Medulla oblongata (tissue), 1 donor: ENCODE measurements around the gene PSME3IP1.
A peak's percentile ranks its signal among the peaks of the same experiment; 100 is the strongest.

Experiments used
- DNase-seq: peaks from one replicate; pipeline ENCODE4 v3.0.0-alpha.2; 2015; ENCODE audit errors: extremely low spot score

Gene PSME3IP1

GRCh38 chr16:57145046-57146021, 40.5 kb downstream of the PSME3IP1 start:
- DNase-seq = no peak

DNA sequence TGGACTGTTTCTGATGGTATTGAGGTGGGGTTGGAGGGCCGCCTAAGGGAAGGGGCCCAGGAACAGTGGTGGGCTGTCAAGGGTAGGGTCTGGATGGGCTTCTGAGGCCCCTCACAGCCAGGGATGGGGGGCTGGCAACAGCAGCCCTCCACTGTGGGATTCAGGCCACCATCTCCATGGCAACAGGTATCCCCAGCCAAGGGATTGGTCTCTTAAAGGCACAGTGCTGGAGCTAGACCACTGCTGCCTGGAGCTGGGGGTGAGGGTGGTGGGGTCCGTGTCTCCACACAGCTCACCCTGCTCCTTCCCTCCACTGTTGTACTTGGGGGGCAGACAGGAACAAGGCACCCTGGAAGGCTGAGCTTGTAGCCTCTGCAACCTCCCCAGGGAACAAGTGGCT, 41.8 kb downstream of the PSME3IP1 start:
- no peak for DNase-seq

- peak; percentile 95 for DNase-seq
Observed at GRCh38 chr16:57143149-57143921, 42.5 kb downstream of the PSME3IP1 start.

DNA sequence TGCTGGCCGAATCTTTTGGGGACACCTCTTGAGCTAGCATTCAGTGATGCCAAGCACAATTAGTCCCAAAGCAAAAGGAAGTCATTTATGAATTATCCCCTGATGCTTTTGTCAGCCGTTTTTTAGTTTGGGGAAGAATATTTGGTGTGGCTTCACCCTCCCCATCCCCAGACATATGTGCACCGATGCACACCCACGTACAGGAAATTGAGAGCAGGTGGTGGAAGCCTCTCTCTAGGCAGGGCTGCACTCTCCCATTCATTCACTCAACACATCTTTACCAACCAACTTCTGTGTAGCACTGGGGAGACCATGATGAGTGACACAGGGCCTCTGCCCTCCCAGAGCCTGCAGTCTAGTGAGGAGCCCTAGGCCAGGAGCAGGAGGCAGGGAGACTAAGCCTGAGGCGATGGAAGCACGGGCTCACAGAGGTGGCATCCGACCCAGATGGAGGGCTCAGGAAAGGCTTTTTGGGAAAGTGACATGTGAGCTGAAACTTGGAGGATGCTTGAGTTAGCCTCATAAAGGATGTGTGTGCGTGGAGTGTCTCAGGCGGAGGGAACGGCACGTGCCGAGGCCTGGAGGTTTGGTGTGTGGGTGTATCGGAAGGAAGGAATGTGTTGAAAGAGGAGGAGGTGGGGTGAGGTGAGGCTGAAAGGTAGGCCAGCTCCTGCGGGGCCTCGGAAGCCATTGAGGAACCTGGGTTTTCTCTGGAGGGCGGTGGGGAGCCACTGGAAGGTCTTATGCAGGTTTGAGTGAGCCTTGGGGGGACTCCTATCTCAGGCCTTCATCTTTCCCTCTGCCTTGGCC, 43.8 kb downstream of the PSME3IP1 start:
- DNase-seq = no peak

- no peak for DNase-seq
Observed at GRCh38 chr16:57140931-57141668, 44.7 kb downstream of the PSME3IP1 start.

- DNase-seq = no peak
Observed at GRCh38 chr16:57138281-57138935, 47.4 kb downstream of the PSME3IP1 start.

DNA sequence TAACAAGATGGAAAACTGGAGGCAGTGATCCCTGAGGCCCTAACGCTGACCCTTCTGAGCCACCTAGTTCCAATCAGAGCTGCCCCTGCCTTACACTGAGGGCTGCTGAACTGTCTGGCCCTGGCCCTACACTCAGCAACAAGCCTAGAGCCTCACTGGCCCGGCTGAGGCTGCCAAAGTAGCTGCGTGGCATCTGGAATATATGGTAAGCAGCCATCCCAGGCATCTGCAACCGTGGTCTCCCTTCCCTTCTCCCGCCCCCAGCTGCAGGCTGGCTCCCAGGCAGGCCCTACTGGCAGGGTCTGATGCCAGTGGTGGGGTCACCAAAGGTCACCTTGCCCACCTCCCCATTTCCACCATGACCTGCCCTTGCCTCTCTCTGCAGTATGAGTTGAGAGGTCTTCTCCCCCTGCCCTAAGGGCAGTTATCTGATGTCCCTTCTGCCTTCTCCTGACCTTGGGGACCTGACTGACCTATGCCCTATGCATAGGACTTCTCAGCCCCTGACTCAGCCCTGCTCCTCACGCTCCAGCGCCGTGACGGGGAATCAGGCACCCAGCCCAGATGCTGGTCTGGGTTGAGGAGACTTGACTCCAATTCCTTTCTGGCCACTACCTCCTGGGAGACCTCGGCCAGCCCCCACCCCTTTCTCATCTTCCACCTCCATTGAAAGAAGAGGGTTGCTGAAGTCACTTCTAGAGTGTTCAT, 48.1 kb downstream of the PSME3IP1 start:
- no peak for DNase-seq

DNA sequence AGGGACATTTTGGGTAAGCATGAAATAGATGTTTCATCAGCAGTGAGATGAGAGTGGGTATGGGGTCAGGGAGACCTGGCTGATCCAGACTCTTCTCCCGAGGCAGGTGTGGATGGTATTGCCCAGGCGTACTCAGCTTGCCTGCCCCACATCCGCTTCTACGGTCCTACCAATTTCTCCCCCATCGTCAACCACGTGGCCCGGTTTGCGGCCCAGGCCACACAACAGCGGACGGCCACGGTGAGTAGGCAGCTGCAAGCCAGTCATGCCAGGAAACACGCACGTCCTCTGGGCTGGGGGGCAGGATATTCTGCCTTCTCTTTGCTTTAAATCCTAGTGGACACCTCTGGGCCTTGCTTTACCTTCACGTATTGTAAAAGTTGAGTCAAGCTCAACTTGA, 48.8 kb downstream of the PSME3IP1 start:
- no peak for DNase-seq

- no peak for DNase-seq
Observed at GRCh38 chr16:57134982-57135381, 50.9 kb downstream of the PSME3IP1 start.

- no peak for DNase-seq
Observed at GRCh38 chr16:57133886-57134285, 52.0 kb downstream of the PSME3IP1 start.

DNA sequence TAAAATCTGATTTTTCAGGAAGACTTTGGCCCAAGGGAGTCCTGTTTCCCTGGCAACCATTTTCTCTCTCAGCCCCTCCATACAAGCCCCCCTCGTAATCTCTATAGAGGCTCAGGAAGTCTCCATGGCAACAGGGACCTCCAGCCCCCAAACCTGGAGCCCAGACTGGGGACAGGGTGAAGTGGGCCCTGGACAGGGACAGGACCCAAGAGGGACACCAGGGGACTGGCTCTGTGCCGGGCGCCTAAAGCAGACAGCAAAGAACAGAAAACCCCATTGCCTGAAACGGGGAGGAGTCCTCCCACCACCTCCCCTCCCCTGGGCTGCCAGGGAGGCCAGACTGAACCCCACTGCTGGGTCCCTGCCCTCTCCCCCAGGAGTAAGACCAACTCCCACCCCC, 52.8 kb downstream of the PSME3IP1 start:
- DNase-seq = no peak

DNA sequence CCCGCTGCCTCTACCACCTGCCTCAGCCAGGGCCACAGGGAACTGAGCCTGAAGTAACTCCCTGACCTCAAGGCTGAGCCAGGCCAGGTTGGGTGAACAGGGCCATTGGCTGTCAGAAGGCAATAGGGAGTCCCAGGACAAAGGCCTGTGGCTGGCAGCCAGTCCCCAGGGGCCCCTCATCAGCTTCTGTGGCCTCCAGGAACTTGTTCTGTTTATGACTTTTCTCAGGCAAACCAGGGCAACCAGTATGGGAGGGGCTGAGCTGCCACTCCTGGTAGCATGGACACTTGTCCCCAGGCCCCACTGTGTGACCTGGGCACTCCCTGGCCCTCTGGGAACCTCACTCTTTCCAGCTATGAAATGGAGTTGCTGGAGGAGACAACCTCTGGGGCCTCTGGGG, 53.4 kb downstream of the PSME3IP1 start:
- no peak for DNase-seq

DNA sequence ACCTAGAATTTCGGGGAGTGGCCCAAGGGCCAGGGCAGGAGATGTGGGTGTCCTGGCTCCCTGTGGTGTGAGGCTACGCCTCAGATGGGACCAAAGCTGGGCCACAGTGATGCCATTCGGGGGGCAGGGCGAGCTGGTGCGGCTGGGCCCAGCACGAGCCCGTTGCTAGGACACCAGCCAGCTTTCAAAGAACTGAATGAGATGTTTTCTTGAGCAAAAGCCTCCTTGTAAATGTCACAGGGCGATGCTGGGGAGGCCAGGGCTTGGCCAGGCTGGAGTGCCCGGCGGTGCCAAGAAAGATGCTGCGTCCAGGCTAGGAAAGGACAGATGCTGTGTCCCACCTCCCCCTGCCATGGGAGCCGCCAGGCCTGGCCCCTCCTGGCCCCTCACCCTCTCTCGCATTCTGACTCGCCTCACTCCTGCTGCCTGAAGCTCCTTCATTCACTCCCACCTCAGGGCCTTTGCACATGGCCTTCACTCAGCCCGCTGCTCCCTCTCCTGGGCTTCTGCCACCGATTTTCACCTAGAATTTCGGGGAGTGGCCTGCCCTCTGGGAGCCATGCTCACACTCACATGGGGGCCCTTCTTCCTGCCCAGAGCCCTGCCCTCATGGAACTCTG, 54.4 kb downstream of the PSME3IP1 start:
- DNase-seq = peak; percentile 95

- DNase-seq = no peak
Observed at GRCh38 chr16:57130950-57131321, 54.9 kb downstream of the PSME3IP1 start.

- no peak for DNase-seq
Observed at GRCh38 chr16:57128771-57129389, 57.0 kb downstream of the PSME3IP1 start.

- DNase-seq = no peak
Observed at GRCh38 chr16:57127836-57128235, 58.0 kb downstream of the PSME3IP1 start.

DNA sequence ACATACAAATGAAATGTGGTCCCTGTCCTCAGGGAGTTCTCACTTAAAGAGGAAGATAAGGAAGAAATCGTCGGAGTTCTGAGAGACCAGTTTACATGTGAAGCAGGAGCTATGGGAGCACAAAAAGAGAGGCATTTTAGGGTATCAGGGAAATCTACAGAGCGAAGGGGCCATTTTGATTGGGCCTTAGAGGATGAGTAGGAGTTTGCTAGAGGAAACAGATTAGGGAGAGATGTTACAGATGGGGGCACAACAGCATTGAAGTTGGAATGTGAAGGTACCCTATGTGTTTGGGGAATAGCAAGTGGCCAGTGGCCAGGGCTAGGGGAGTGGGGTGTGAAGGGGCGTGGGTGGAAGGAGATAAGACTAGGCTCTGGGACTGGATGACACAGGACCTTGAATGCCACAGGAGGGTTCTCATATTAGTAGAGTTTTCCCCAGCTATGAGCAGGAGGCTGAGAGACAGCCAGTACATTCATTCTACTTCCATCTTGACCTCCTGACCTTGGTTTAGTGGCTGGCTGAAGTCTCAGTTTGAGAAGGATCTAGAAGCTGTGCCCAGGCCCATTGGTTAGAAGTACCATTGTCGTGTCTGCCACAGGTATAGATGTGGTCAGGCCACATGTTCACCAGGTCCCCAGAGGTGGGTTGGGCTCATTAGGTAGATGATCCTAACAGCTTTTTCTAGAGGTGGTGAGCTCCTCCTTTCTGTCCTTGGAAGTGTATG, 58.6 kb downstream of the PSME3IP1 start:
- DNase-seq = no peak

- no peak for DNase-seq
Observed at GRCh38 chr16:57126411-57126810, 59.4 kb downstream of the PSME3IP1 start.

DNA sequence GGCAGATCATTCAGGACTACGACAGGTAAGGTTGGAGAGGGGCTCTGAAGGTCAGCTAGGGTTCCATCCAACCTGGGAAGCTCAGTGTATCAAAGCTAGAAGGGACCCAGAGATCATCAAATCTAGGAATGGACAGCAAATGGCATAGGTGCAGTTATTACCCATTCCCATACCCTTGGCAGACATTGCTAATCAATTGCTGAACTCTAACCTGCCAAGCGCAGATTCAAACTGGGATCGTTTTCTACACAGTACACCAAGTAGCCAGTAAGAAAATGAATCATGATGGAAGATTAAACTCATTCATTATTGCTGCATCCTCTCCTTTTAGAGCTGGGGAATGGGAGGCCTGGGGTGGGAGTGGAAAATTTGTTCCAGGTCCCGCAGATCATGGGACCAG, 59.9 kb downstream of the PSME3IP1 start:
- no peak for DNase-seq
